NCI-H345 treated with DMSO at 0.1 percent for 48 hours (cell line): ENCODE data around the gene PTPRD.
"Not testable (repeated sequence)": the region's sequence is repeated elsewhere in the genome, so short reads cannot be mapped to it uniquely, and the experiment has no call there.

ENCODE experiments used
- DNase-seq: peaks from one replicate; lab custom pipeline; 2025; ENCODE audit not compliant: unreplicated experiment; lab: John Stamatoyannopoulos, UW

The PTPRD gene

DNA sequence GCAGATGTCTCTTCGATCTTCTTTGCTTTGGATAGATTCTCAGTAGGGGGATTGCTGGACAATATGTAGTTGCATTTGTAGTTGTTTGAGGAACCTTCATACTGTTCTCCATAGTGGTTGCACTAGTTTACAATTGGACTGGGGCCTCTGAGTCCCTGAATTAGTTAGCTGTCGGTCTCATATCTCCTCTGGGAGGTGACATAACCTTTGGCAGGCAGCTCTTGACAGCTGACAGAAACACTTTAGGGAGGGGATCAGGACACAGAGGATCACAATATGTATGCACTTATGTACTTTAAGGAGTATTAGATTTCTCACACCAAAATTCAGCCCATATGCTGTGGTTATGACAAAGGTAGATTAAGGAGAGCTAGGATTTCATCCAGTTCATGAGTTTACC, 1533.3 kb downstream of the PTPRD start:
- DNase-seq: no peak

DNA sequence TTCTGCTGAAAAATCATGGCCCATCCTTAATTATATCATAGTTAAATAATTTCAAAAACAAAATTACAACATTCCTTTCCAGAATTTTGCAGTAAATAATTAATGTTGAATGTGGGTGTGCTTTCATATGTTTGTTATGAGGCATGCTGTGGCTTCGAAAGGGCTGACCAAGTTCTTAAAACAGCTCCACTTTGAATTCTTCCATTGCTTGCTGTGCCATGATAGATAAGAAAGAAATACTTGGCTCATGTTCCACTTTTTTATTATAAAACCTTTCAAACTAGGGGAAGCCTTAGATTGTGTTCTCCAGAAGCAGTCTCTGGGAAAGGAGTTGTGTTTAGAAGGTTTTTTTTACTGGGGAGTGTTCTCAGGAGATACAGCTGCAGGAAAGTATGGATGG, 1534.5 kb downstream of the PTPRD start:
- no peak for DNase-seq

DNA sequence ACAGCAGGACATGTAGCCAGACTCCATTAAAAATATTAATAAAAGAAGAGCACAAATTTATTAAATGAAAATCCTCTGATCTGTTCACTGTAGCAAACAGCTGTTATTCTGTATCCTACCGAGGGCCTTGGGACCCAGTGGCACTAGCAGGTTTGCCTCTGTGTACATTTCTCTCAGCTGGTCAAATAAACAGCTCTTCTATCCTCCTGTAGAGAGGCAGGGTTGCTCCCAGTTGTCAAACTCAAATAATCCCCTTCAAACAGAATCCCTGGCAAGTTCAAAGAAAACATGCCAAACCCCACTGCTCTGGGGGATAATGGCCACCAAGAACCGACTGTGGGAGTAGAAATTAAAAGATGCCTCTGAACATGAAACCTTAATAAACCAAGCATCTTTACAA, 1551.2 kb downstream of the PTPRD start:
- peak; percentile 77 for DNase-seq

DNA sequence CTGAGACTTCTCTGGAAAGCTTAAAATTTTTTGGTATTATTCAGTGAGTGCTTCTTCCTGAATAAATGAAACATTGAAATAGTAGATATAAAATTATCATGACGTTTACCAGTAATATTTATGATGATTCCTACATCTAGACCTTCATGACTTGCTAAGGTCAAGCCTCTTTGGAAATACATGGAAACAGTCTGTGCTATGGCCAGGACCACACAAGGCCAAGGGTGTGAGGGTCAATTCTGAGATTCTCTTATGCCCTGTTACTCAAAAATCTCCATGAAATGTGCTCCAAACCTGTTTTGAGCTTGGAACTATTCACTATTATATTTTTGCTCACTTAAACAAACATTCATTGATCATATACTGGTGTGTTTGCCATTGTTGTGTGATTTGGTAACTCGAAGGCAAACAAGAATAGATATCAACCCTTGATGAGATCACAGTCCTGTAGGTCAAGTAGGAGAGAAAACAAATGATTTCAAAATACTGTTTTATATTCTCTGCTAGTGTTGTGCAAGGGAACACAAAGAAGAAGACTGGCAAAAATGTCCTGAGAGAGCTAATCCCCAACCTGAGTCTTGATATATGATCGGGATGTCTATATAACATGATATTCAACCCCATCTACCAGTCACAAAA, 1558.3 kb downstream of the PTPRD start:
- no peak for DNase-seq

DNA sequence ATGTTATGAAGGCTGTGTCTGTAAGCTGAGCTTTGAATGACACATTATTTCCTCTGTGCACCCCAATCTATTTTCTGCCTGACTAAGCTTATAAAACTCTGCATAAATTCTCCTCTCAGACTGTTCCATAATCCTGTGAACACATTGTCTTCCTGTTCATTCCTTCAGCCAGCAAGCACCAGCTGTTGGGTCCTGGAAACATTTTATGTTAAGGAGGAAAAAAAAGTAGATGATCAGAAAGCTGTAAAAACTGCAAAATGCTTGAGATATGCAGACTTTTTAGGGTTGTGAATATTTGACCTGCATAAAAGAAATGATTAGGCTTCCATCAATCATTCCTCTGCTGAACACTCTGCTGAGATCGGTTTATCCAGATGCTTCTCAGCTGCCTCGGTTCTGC, 1567.2 kb downstream of the PTPRD start:
- no peak for DNase-seq

DNA sequence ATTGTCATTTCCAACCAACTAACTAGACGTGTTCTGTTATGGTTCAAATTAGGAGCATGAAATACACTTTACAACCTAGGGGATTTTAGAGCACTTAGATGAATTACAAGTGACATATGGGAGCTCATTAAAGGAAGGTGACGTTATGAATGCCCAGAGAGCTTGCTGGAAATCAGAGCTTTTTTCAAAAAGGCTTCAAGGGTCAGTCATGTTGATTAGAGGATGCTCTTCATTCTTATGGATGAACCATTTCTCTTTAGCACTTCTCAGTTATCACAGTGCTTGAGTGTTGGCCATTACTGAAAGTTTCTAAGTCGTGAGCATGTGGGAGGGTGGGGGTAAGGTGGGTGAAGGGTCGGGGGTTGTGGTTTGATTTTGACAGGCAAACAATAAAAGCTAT, 1567.7 kb downstream of the PTPRD start:
- DNase-seq: no peak

DNA sequence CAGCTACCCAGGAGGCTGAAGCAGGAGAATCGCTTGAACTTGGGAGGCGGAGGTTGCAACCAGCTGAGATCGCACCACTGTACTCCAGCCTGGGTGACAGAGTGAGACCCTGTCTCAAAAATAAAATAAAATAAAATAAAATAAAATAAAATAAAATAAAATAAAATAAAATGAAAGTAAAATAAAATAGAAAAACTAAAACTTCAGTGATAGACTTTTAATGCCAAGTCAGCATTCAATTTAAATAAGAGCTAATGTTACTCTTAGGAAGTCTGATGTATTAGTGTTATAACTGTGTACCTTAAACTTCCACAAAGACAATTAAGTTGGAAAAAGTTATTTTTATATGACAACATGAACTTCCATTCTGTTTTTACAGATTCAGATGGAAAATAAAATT, 1569.0 kb downstream of the PTPRD start:
- not testable (repeated sequence) for DNase-seq

DNA sequence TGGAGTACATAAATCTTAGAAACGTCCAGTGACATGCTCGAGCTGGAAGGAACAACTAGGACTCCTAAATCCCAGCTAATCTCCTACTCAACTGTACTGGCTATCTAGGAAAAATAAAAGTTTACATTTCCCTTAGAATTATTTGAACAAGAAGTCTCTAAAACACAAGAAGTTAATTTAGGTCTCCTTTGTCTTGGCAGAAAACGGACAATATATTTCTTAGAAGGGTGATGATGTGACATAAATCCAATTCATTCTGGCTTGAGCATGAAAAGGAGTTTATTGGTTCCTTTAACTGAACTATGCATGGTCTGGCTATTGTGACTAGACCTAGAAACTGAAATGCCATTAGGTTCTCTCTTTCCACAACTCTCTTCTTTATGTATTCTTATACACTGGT, 1571.0 kb downstream of the PTPRD start:
- no peak for DNase-seq

DNA sequence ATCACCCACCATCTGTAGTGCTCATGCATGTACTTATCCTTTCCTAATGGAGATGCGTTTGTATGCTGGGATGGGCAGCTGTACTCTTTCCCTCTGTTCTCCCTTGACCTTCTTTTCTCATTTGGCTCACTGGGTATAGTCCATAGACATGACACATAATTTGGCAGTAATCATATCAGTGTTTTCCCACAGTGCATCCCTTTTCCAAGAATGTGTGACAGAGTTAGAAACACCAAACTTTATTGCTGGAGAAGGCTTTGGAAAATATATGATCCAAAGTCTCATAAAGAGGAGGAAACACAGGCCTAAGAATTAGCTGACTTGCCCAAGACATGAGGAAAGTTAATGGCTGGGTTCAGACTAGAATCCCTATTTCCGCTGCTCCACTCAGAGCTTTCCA, 1579.8 kb downstream of the PTPRD start:
- no peak for DNase-seq

DNA sequence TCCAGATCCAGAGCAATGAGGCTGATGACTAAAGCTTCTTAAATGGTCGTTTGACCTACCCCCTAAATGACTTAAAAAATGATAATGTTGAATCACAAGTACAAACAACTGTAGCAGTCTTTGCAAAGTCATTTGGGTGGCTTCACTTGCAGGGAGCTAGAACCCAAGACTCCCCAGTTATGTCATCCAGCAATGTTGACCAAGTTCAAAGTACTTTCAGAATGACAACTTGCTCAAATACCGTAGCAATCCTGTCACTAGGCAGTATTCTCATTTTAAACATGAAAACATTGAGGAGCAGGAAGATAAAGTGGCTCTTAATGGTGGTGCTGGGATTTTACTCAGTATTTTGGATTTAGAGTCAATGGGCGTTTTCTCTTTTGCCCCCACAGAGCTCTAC, 1596.2 kb downstream of the PTPRD start:
- DNase-seq: no peak

DNA sequence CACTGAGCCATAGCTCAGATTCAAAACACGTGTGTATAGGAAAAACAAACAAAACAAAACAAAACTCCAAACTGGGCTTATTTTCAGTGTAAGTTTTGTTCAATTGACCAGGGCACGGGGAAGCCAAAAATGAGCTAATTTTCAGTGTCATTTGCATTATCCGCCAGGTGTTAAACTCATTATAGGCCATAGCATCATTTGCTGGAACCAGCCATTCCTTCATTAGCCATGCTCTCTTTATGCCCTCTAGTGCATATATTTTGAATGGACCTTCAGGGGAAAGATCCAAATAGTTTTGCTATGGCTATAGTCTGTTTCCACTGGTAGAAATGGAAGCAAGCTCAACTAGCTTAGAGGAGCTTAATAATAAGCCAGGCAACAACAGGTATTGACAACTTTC, 1608.0 kb downstream of the PTPRD start:
- DNase-seq: no peak

DNA sequence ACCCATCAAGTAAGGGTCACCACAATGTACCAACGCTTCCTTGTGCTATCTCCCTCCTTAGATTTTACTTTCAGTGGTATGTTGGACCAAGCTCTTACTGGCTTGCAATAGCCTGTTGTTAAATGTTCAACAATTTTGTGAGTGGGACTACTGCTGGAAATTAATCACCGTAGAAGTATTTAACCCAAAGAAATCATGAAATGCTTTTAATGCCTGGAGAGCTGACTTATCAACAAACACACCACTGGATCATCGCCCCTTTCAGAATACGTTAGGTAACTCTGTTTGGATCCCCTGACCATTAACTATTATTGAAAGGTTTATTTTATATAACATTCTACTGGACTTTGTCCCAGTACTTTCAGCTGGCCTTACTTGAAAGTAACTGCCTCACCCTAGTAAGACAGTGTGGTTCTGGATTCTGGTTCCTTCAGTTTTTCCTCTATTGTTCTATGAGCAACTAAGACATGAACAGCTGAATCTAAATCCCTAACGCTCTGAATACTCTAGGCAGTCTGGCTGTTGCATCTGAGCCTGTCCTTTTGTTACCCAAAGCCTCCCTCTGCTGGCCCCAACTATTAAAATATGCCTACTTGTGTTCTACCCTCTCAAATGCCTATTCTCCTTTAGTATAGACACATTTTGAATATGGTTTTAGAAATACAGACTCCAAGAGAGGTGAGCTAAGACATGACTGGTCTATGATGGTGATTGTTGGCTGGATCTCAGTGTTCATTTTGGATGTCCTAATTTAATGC, 1609.8 kb downstream of the PTPRD start:
- DNase-seq: no peak

DNA sequence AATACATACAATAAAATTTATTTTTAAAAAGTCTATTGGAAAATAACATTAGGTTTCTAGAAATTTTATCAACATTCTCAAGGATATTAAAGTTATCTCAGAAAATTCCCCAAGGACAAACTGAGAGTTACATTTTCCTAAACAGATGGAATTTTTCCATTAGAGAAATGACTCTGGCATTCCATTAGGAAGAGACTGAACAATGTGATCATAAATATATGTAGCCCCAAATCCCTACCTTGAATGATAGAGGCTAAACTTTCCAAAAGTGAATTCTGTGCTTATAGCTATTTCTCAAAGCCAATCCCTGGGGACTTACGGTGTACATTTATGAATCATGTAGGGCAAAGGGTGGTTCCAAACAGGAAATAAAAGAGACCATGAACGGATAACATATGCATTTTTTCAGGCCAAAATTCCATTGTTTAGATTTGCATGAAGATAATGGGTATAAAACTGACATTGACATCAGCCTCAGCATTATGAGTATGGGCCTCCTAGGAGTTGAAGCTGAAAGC, 1632.2 kb downstream of the PTPRD start:
- no peak for DNase-seq

DNA sequence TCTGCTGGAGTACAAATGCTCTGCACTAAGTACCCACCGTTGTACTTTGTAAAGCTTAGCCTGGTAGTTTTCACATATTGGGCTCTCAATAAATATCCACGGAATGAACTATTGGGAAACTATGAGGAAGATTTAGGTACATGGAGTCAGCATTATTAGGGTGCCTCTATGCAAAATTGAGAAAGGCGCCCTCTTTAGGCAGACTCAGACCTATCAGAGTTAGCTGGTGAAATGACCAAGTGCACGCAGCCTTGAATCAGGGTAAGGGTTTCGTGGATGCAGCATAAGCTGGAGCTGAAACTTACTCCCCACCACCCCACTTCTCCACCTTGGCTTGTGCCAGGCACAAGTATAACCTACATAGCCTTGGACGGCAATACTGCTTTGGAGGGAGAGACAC, 1634.5 kb downstream of the PTPRD start:
- DNase-seq: no peak

DNA sequence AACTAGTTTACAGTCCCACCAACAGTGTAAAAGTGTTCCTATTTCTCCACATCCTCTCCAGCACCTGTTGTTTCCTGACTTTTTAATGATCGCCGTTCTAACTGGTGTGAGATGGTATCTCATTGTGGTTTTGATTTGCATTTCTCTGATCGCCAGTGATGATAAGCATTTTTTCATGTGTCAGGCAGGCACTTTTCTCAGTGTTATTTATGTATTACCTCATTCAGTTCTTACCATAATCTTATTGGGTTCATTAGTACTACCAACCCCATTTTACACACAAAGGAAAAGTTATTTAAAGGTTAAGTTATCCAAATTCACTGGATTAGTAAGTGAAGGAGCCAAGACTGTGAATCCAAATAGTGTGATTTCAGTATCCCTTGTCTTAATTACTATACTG, 1644.5 kb downstream of the PTPRD start:
- DNase-seq: not testable (repeated sequence)

DNA sequence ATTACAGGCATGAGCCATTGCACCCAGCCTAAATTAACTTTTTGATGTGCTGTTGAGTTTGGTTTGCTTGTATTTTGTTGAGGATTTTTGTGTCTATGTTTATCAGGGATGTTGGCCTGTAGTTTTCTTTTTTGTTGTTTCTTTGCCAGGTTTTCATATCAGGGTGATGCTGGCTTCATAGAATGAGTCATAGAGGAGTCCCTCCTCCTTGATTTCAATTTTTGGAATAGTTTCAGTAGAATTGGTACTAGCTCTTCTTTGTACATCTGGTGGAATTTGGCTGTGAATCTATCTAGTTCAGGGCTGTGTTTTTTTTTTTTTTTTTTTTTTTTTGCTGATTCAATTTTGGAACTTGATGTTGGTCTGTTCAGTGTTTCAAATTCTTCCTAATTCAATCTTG, 1648.9 kb downstream of the PTPRD start:
- DNase-seq: no peak

DNA sequence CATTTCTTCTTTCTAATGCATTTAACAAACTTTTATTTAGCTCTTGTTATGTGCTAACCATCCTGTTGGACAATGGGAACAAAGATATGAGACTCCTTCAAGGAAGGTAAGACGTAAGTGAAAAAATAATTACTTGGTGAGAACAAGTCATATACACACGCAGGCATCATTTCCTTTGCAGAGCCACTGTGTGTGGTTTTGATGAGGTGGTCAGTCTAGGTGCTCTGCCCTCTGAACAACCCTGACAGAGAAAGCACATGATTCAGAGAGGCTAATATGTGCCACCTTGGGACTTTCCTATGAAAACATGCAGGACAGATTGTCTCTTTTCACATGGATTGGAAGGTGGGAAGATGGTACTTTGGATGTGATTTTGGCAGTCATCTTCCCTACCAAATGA, 1650.7 kb downstream of the PTPRD start:
- no peak for DNase-seq

DNA sequence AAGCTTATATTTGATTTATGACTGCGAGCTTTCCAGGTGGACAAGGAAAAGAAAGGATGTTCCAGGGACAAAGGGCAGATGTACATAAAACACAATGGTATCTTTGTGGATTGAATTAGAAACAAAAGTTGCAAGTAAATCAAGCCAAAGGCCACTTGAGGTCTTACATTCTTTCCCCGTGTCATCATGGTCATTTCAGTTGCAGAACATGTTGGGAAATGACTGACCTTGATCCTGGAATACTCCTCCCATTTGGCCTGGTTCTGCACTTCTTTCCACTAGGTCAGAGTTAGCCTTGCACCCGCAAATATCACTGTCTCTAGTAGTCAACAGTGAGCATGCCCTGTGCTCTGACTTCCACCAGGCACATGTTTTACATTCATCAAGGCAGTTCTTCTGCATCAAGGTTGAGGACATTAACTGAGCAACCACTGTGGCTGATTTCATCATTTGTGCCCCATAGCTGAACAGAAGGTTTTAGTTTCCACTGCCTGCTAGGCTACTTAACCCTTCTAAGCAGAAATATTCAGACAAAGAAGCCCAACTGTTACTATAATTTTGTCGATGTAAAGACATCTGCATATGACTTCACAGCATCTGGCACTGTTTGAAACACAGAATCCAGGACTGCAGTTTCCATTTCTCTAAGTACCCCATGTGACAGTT, 1651.5 kb downstream of the PTPRD start:
- DNase-seq: no peak

DNA sequence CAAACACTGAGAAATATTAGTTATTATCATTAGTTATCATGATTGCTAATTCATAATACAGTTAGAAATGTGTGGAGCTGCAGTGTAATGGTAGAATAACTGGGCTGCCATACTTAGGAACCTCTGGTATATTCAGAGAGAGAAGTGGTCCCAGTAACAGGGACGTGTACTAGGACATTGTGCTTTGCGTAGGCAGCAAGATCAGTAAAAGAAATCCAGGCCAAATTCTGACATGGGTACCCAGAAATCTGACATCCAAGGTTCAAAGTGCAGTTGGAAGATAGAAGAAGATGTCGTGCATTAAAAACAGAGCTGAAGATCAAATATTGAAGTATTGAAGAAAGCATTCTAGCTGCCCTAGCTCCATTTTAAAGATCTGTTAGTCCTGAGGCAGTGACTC, 1652.5 kb downstream of the PTPRD start:
- no peak for DNase-seq

DNA sequence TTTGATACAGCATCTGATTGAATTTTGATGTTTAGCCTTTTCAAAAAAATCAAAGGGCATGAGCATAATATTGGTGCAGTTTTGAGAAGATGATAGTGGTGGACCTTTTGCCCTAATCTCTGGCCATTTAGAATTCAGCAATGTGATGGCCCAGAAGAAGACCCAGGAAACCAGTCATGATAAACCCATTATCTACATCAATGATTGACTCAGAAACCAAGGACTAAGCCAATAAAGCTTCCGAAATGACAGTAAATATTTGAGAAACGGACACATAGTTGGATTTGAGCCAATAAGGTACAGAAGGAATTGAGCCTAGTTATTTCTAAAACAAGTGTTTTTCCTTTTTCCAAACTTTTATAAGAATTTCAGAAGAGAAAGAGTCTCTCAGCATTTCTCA, 1654.4 kb downstream of the PTPRD start:
- DNase-seq: no peak

DNA sequence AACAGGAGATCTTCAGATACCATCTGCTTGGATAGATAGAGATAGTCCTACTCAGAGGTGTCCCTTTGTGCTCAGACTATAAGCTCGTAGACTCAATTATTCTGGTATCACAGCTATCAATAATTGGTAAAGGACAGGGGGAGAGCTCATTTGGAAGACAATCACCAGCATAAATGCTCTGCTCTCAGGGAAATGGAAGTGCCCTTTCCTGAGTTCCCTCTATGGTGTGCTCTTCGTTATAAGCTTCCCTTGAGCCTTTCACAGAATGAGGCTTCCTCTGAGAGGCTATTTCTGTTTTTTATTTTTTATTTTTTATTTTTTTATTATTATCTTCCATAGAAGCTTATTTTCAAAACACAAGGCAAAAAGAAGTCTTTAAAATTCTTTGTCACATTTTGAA, 1657.5 kb downstream of the PTPRD start:
- DNase-seq: no peak

DNA sequence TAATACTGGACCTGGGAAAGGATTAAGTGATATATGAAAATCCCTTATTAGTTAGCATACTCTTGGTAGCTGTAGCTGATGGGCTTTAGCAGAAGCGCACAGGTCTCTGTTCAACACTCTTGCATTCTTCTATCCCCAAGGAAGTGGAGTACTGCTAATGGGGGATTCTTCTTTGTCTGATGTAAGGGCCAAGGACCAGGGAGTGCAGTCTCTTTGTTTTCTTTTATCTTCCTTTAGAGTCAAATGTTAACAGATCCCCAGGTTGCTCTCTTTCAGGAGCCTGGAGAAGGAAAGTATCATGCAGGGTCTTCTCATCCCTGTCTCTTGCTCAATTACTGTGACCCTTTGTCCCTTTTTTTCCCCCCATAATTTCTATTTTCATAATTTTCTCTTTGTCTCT, 1666.3 kb downstream of the PTPRD start:
- no peak for DNase-seq
